Right ventricle myocardium superior (tissue), 1 donor: Measurements from ENCODE around the gene CTNND2. TPM values are rescaled to one million over a fixed set of nuclear protein-coding genes. Genes with fewer than 3 reads are reported as not detected.

Source experiments
- ATAC-seq: fragments of 200-7000 bp; cut with Tn5 transposase; one replicate; pipeline ENCODE4 v1.9.1; 2020; ENCODE audit warnings: mild to moderate bottlenecking; ENCODE audit not compliant: poor library complexity
- DNase-seq: peaks from one replicate; pipeline ENCODE4 v3.0.0-alpha.2; 2020
- intact Hi-C: fragments of 100-400 bp; cut with DNase I; formaldehyde crosslinking; loops from one replicate; pipeline ENCODE4 v1.11.2; 2022
- total RNA-seq: library from RNA; stranded (reverse); fragmentation: NEBNext Ultra II Directional; extraction: Animal tissue kit (Norgen Biotek cat#: 25700); gene quantifications from one replicate; pipeline ENCODE4 v1.2.1, GENCODE V29; 2021
- donor health status: DM: no; HTN: yes; CAD: no; lungs with severe emphysema.

The CTNND2 gene
- total RNA-seq, 1 donor from 2014 or later = 1.7 TPM

DNA sequence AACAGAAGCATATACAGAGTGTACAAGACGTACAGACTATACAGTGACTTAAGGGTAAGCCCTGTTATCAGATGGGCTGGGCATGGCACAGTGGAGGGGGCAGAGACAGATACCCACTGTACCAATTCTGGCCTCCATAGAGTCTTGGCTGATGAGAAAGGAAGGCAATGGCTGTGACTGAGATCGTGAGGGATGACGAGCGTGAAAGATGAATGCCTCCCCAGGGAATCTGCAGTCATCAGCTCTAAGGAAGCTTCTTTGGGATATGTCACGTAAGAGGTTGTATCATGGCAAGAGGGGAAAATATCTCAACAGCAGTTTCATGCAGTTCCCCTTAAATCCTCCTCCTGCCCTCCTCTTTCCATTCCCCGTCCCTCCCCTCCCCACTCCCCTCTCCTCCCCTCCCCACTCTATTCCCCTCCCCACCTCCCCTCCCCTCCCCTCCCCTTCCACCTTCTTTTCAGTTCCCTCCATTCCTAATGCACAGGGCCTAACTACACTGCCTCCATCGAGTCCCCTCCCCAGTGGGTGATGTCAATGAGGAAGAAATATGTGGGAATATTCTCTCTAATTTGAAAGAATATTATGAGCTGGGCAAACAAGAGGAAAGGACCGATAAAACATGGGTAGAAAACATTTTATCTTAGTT, 916.8 kb downstream of the CTNND2 start:
- intact Hi-C loops = no loop called here
- ATAC-seq (no peak), DNase-seq (no peak)

- ATAC-seq (no peak), DNase-seq (no peak)
- intact Hi-C loops = no loop called here
These were observed 918.5 kb downstream of the CTNND2 start for GRCh38 chr5:10985721-10986110.

DNA sequence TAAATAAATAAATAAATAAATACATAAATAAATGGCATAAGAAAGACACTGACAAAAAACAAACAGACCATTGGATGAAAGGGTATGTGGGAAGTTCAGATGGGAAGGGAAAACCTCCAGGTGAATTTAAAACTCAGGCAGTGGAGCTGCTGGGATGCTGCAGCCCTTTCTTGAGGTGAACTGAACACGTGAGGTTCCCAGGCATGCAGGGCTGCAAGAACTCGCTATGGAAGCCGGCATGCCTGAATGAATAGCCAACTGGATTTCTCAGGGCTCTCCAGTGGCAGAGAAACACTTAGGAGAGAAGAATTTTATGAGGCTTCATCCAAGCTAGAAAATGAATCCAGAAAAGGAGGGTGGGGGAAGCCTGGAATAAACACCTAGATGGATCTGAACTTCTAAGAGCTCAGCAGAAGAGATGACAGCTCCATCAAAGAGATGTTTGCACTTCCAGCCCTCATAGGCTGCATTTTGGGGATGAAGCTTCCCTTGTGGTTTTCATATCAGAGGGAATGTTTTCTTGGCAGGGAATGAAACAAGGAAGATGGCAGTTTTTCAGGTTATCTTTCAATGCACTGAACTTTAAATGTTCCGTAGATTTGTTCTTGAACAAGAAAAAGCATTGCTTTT, 919.0 kb downstream of the CTNND2 start:
- intact Hi-C loops = no loop called here
- DNase-seq (no peak), ATAC-seq (no peak)

DNA sequence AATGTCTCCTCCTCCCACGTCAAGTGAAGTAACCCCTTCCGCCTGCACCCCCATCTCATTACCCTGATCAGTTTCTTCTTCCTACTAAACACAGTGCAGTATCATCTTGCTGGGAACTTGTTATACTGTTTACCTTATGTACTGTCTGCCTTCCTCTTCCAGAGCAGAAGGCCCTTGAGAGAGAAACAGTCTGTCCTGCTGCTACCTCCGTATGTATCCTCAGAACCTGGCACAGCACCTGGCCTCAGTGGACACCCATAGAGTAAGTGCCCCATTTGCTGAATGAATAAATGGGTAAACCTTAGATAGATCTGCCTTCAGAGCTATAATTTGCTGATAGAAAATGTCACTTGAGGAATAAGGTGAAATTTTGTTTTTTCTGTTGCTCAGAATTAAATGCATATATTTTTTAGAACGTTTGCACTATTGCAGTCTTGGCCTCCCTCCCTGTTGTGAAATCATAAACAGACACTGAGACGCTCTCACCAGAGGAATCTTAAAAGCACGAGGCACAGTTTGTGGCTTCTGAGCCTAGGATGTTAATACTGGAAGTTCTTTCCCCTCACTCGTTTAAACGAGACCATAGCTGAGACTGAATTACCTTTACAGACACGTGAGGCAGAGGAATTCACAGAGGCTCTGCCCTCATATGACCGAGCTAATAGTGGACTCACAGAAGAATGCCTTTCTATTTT, 920.1 kb downstream of the CTNND2 start:
- DNase-seq = no peak
- intact Hi-C loops = no loop called here
- ATAC-seq = no peak

DNA sequence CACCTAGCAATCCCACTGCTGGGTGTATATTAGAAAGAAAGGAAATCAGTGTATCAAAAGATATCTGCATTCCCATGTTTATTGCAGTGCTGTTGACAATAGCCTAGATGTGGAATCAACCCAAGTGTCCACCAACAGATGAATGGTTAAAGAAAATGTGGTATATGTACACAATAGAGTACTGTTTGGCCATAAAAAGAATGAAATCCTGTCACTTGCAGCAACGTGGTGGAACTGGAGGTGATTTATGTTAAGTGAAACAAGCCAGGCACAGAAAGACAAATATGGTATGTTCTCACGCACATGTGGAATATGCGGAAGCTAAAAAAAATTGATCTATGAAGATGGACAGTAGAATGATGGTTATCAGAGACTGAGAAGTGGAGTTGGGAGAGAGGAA, 921.6 kb downstream of the CTNND2 start:
- intact Hi-C loops = no loop called here
- no peak for DNase-seq

GRCh38 chr5:10981932-10982331, 922.3 kb downstream of the CTNND2 start:
- no peak for DNase-seq
- ATAC-seq = no peak
- intact Hi-C loops = no loop called here

More for the DNA sequence above, 921.6 kb downstream of the CTNND2 start:
- no peak for ATAC-seq

DNA sequence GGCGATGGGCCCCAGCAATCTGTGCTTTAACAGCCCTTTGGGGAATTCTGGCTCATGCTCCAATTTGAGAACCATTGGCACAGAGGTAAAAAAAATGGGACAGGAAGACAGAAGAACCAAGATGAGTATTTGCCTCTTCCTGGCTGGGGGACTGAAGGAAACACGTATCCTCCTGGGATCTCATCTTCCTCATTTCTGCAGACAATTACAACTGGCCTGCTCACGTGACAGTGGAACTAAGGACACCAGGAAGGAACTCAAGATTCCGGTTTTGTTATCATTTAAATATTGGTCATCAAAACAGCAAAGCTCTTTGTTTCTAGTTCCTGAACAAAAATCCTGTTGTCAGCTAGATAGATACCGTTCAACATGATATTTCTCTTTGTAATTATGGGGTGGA, 927.2 kb downstream of the CTNND2 start:
- ATAC-seq = no peak
- intact Hi-C loops = no loop called here
- no peak for DNase-seq

GRCh38 chr5:10975945-10976344, 928.3 kb downstream of the CTNND2 start:
- ATAC-seq (no peak), DNase-seq (no peak)
- intact Hi-C loops = no loop called here

- intact Hi-C loops = no loop called here
- no peak for DNase-seq
- no peak for ATAC-seq
These were observed 929.4 kb downstream of the CTNND2 start for GRCh38 chr5:10974850-10975249.

- intact Hi-C loops = no loop called here
- DNase-seq (no peak), ATAC-seq (no peak)
These were observed 930.9 kb downstream of the CTNND2 start for GRCh38 chr5:10973316-10973715.

GRCh38 chr5:10969684-10970180, 934.5 kb downstream of the CTNND2 start:
- DNase-seq (no peak), ATAC-seq (no peak)
- intact Hi-C loops = no loop called here

DNA sequence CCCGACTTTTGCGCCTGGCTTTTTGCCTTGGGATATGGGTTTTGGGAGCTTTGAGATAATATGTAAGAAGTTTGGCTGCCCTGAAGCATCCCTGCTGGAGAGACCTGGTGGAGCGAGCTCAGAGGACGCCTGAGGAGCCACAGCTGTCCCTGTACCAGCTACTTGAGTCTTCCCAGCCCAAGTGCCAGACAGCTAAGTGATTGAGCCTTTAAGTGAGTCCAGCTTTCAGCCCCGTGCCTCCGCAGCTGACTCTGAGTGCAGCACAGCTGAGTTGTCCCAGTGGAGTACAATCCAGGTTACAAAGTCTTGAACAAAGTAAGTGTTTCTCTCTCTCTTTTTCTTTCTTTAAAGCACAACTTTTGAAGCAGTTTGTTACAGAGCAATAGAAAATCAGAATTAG, 939.4 kb downstream of the CTNND2 start:
- DNase-seq (no peak), ATAC-seq (no peak)
- intact Hi-C loops = no loop called here

DNA sequence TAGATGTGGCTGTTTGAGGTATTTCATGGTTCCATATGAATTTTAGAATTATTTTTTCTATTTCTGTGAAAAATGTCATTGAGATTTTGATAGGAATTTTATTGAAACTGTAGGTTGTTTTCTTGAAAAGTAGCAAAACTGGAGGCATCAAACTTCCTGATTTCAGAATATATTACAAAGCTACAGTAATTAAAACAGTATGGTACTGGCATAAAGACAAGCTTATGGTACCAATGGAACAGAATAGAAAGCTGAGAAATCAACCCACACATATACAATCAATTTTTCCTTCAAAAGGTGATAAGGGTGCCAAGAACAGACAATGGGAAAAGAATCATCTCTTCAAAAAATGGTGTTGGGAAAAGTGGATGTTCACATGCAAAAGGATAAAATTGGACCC, 945.5 kb downstream of the CTNND2 start:
- intact Hi-C loops = no loop called here
- DNase-seq (no peak), ATAC-seq (no peak)

DNA sequence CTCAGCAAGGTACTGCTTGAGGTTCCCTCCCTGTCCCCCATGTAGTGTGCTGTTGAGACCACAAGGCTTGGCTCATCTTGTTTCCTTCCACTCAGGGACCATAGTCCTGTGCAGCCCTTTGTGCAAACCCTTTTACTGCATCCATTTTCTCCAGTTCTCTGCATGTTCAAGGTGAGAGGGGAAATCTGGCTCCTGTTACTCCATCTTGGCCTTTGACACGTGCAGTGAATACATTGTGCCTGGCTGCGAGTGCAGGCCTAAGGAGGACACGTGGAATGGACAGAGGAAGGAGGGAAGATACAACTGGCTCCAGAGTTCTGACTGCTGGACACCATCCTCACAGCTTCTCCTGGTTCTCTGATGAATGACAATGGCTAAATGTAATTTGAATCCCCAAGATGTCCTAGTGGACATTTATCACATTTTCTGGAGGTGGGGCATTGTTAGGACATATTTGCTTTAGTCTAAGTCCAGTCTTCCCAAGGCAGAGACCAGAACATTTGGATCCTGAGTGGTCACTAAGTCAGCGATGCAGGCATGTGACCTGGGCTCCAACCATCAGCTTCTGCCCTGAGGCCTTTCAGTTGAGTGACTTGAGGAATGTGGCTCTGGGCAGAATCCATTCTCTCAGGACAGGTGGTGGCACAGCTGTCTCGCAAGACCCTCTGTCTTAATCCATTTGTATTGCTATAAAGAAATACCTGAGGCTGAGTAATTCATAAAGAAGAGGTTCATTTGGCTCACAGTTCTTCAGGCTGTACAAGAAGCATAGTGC, 954.2 kb downstream of the CTNND2 start:
- intact Hi-C loops = no loop called here
- no peak for DNase-seq
- ATAC-seq = no peak

GRCh38 chr5:10946050-10946449, 958.2 kb downstream of the CTNND2 start:
- intact Hi-C loops = no loop called here
- DNase-seq = no peak
- no peak for ATAC-seq

GRCh38 chr5:10941900-10942299, 962.3 kb downstream of the CTNND2 start:
- DNase-seq (no peak), ATAC-seq (no peak)
- intact Hi-C loops = no loop called here

GRCh38 chr5:10936081-10936855, 968.0 kb downstream of the CTNND2 start:
- intact Hi-C loops = no loop called here
- ATAC-seq = no peak
- no peak for DNase-seq

DNA sequence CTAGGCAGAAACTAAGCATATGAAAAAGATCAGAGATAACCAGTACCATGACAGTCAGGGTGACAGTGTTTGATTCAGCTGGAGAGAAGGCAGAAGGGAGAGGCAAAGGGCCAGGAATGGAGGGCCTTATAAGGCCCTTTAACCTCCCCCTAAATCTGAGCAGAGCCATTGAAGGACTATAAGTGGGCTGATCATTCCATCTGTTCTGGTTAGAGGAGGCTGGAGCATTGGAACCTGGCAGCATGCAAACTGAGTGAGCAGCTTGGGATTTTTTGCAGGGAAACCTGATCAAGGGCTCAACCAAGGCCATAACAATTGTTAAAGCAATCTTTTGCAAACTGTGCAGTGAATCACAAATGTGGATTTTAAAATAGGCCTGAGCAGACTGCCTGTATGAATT, 968.7 kb downstream of the CTNND2 start:
- DNase-seq (no peak), ATAC-seq (no peak)
- intact Hi-C loops = no loop called here
